ENCODE data around the gene NTM. TPM values are rescaled to one million over a fixed set of nuclear protein-coding genes. Genes with fewer than 3 reads are reported as not detected.

The NTM gene
- total and polyA plus RNA-seq, 2 donors (not counting 3 experiments of a cell fraction or from before 2014, with no cell fraction given) = 1.00 to 1.1 TPM

DNA sequence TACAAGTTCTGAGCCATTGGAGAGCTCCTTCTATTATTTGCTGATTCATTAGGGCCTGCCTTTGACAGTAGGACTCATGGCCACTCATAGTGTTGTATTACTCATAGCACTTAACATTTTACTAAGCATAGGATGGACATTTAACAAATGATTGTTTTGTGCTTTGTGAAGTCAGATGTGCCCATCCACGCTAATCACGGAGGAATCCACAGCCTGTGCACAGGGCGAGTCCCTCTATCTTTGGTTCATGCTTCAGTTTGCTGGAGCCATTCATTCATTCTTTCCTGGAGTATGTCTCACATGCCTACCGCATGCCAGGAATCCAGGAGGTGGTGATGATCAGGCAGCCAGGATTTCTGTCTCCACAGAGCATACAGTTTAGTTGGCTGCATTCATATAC, 254.1 kb downstream of the NTM start:
- H4K20me1 ChIP-seq (replicated peaks; ENCODE audit: control insufficient read depth, extremely low read depth, insufficient read depth, low read length) = no peaks in the 10 kb centered on the region
- H3K27me3 ChIP-seq (ENCODE audit: control insufficient read depth in 2 of 2, insufficient read depth in 2 of 2, low read length in 2 of 2) = no peaks in the 10 kb centered on the region
- TF ChIP-seq POLR2A (IDR thresholded peaks at IDR 0.05; ENCODE audit: low read depth, low read length) = no peak
- TF ChIP-seq EZH2 (IDR thresholded peaks at IDR 0.05; ENCODE audit: borderline replicate concordance, low read depth, low read length, severe bottlenecking) = no peak
- no peak for TF ChIP-seq POLR2AphosphoS5 (IDR thresholded peaks at IDR 0.05; ENCODE audit: insufficient read depth, low read depth, low read length)
- TF ChIP-seq, protein P1, sequence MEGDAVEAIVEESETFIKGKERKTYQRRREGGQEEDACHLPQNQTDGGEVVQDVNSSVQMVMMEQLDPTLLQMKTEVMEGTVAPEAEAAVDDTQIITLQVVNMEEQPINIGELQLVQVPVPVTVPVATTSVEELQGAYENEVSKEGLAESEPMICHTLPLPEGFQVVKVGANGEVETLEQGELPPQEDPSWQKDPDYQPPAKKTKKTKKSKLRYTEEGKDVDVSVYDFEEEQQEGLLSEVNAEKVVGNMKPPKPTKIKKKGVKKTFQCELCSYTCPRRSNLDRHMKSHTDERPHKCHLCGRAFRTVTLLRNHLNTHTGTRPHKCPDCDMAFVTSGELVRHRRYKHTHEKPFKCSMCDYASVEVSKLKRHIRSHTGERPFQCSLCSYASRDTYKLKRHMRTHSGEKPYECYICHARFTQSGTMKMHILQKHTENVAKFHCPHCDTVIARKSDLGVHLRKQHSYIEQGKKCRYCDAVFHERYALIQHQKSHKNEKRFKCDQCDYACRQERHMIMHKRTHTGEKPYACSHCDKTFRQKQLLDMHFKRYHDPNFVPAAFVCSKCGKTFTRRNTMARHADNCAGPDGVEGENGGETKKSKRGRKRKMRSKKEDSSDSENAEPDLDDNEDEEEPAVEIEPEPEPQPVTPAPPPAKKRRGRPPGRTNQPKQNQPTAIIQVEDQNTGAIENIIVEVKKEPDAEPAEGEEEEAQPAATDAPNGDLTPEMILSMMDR (IDR thresholded peaks at IDR 0.05; ENCODE audit: extremely low read depth in 1 of 2, insufficient read depth in 1 of 2, low read depth in 1 of 2, low read length in 2 of 2) = no peak
- no peak for TF ChIP-seq MYC (IDR thresholded peaks at IDR 0.05; ENCODE audit: low read depth, low read length)
- no peak for TF ChIP-seq JUN (IDR thresholded peaks at IDR 0.05; ENCODE audit: borderline replicate concordance, insufficient read depth, insufficient read length, low read depth)
- TF ChIP-seq, protein P2, sequence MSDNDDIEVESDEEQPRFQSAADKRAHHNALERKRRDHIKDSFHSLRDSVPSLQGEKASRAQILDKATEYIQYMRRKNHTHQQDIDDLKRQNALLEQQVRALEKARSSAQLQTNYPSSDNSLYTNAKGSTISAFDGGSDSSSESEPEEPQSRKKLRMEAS (IDR thresholded peaks at IDR 0.05; ENCODE audit: insufficient read depth, insufficient read length) = no peak
- TF ChIP-seq GATA2 (IDR thresholded peaks at IDR 0.05; ENCODE audit: insufficient read depth, insufficient read length, low read depth, low read length) = no peak
- no peak for TF ChIP-seq FOS (IDR thresholded peaks at IDR 0.05; ENCODE audit: borderline replicate concordance, insufficient read depth, low read length)
- ChIA-PET CTCF (interaction anchor here (1.4 kb wide), 1 partner anchor 10 kb away, joined by 4 read pairs; no protein-coding TSS in a partner anchor), POLR2A (no interaction called here)
- H2AFZ ChIP-seq (ENCODE audit: low read depth, low read length) = no peak overlapping the region
- no peaks in the 10 kb centered on the region for H3K4me1 ChIP-seq (ENCODE audit: control insufficient read depth, extremely low read depth, insufficient read depth, low read length)
- no peaks in the 10 kb centered on the region for H3K9me3 ChIP-seq (replicated peaks; ENCODE audit: control insufficient read depth, insufficient read depth, low read length)
- DNase-seq (ENCODE audit: low read depth, low spot score) (no peak), FAIRE-seq (no peak)
- no peak overlapping the region for H3K9ac ChIP-seq (replicated peaks; ENCODE audit: extremely low read depth, insufficient read depth, low read length)
- H3K4me3 ChIP-seq (replicated peaks in 1 of 3; ENCODE audit: insufficient read depth in 1 of 3, low read depth in 1 of 3, low read length in 3 of 3) = no peak overlapping the region
- no peaks in the 10 kb centered on the region for H3K36me3 ChIP-seq (ENCODE audit: control insufficient read depth in 2 of 2, extremely low read depth in 1 of 2, insufficient read depth in 2 of 2, low read length in 2 of 2)
- H3K9me1 ChIP-seq (replicated peaks; ENCODE audit: control insufficient read depth, extremely low read depth, insufficient read depth, low read length) = no peaks in the 10 kb centered on the region
- dilution Hi-C loops (cut with MboI; ENCODE audit: extremely low pct_ligation_motif_present, low sequenced_read_pairs) = no loop called here
- no peak overlapping the region for H3K27ac ChIP-seq (ENCODE audit: insufficient read depth, low read depth, low read length)
- no peak overlapping the region for H3K4me2 ChIP-seq (ENCODE audit: insufficient read depth, low read length)
- intact Hi-C loops (cut with micrococcal nuclease) = no loop called here
- no peaks in the 10 kb centered on the region for H3K79me2 ChIP-seq (ENCODE audit: control insufficient read depth, insufficient read depth, low read length)
- no TSS peak for BruUV-seq (replicated peaks)

Measured in endothelial cell of umbilical vein (primary cell).